GM12875 (cell line): Measurements from ENCODE around the gene STOX2.

ENCODE experiments used
- H3K4me3 ChIP-seq: one replicate; pipeline ENCODE4 v1.5.1; 2011; ENCODE audit warnings: low read depth, low read length, control low read depth
- TF ChIP-seq, protein P1 (sequence below): IDR thresholded peaks from 2 replicates; pipeline ENCODE4 v1.5.1; 2011; ENCODE audit warnings: low read depth, mild to moderate bottlenecking, control low read depth, inconsistent platforms, low read length, moderate library complexity, borderline replicate concordance; ENCODE audit not compliant: insufficient read depth

Gene STOX2

DNA sequence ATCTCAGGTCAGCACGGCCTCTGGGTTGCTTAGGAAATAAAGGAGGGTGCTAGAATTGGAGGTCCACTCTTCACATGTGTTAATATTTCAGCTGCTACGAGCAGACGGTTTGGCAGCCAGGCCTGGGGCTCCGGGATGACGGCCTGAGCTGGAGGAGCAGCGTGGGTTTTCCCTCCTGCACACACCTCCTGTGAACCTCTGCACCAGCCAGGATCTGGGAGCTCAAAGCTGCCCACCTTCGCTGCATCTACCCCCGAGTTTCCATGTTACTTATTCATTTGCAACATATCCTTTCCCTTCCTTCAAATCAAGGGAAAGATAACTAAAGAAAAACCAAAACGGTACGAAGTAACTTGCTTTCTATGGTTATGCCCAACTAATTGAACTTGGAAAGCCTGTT lies 13.6 kb downstream of the STOX2 start:
- H3K4me3 ChIP-seq = no peak overlapping the region
- TF ChIP-seq, protein P1, sequence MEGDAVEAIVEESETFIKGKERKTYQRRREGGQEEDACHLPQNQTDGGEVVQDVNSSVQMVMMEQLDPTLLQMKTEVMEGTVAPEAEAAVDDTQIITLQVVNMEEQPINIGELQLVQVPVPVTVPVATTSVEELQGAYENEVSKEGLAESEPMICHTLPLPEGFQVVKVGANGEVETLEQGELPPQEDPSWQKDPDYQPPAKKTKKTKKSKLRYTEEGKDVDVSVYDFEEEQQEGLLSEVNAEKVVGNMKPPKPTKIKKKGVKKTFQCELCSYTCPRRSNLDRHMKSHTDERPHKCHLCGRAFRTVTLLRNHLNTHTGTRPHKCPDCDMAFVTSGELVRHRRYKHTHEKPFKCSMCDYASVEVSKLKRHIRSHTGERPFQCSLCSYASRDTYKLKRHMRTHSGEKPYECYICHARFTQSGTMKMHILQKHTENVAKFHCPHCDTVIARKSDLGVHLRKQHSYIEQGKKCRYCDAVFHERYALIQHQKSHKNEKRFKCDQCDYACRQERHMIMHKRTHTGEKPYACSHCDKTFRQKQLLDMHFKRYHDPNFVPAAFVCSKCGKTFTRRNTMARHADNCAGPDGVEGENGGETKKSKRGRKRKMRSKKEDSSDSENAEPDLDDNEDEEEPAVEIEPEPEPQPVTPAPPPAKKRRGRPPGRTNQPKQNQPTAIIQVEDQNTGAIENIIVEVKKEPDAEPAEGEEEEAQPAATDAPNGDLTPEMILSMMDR = no peak

DNA sequence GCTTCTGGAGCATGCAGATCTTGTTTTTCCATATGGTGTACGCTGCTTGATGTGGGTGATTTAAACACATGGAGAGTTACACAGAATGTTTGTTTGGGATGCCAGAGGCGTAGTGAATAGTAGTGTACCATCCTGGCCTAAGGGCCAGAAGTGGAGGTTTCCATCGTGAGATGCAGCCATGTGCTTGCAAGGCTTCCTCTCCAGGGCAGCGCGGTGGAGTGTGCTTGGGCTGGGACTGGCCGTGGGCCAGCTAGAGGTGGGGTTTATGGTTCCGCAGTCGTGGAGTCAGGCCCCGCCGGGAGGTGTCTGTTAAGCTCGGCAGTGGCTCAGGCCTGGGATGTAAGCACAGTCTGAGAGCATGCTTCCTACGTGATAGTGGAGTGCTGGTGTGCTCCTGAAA lies 14.0 kb downstream of the STOX2 start:
- TF ChIP-seq, protein P1 = no peak
- H3K4me3 ChIP-seq = no peak overlapping the region

DNA sequence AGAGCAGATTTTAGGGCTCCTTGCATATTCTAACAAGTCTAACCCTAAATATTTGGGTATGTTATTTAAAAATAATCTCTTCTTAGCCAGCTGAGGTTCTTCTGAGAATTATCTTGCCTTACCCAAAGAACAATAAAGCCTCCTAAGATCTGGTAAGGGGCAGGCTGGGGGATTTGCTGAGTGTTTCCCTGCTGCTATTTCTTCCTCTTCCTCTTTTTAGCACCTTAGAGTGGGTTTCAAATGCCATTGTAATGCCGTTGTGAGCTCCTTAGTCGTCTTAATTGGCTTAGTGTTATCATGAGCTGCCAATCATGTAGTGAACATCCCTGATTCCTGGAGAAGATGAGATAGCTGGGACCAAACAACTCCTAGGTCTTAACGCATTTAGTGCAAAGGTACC lies 15.4 kb downstream of the STOX2 start:
- TF ChIP-seq, protein P1 = no peak

DNA sequence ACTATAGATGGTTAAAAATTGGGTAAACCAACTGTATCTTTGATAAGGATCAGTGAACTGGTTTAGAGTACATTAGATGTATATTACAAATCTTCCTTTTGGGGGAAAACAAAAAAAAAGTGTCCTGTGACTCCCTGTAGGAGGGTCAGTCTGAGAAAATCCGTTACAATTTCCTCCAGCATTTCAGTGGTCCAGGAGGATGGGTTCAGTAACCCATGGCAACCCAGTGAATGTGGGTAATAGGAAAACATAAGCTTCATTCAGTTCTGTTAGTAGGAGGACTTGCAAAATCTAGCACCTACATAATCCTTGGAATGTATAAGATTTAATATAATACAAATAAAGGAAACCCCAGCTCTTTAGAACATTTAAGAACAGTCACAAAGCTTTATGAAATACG lies 16.2 kb downstream of the STOX2 start:
- TF ChIP-seq, protein P1 = no peak
- no peak overlapping the region for H3K4me3 ChIP-seq

More for the DNA sequence above, 15.4 kb downstream of the STOX2 start:
- H3K4me3 ChIP-seq = no peak overlapping the region

DNA sequence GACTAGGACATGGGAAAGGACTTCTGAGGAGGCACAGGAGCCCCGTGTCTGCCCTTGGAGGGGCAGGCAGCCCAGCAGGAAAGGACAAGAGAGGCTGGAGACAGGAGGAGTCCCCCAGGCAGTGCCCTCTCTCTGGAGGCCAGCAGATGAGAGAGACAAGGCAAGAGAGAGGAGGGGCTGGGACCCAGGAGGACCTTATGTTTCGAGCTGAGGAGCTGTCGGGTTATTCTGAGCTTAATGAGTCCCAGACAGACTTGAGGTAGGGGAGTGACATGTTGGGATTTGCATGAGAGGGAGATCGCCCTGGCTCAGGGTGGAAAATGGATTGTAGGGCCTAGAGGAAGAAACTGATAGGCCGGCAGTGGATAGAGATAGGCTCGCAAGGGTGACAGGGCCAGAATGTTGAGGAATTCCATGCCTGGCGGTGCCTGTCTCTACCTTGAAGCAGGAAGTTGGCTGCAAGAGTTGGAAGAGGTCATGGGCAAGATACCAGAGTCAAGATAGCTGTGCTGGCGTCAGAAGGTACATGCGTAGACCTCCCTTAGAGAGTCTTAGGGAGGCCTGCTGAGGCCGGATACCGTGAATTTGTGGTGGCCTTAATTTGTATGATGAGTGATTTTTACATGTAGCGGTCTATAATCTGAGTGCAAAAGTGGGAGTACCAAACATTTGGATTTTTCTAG lies 19.4 kb downstream of the STOX2 start:
- no peak overlapping the region for H3K4me3 ChIP-seq
- TF ChIP-seq, protein P1 = no peak

DNA sequence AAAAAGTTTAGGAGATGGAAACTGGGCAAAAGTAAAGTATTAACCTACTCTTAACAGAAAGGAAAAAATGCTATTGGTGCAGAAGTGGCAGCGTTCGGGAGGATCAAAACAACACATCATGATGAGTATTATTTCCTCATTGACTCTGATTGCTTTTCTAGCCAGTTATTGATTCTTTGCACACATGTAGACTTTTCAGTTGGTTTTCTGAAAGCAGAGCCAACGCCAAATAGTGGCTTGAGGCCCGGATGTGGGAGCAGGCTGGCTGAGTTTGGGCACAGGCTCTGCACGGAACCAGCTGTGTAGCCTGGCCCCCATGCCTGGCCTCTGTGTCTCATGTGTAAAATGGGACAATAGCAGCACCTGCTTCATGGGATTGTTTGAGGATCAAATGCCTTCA lies 21.8 kb downstream of the STOX2 start:
- TF ChIP-seq, protein P1 = no peak
- H3K4me3 ChIP-seq = no peak overlapping the region

DNA sequence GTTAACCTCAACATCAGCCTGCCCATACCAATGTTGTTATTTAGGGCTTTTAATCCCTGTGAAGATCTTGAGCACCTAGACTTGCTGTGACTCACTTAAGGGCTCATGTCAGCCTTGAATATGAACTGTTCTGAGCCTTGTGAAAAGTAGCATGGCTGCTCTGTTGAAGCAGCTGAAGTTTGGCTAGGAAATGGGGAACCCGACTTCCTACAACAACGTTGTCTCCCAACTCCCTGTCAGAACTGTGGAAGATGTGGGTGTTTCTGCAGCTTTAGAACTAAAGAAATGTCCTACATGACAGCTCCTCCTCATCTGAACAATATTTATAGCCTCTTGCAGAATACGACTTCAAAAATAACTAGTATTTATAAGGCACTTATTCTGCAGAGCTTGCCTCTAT lies 27.5 kb downstream of the STOX2 start:
- H3K4me3 ChIP-seq = no peak overlapping the region
- TF ChIP-seq, protein P1 = no peak
